NB4 (cell line): ENCODE data around the gene SLAMF6.

Source experiments
- CTCF ChIP-seq: IDR thresholded peaks from one replicate; pipeline ENCODE4 v1.5.1; 2012; ENCODE audit warnings: low read depth, low read length
- MAX ChIP-seq: IDR thresholded peaks from 2 replicates; pipeline ENCODE4 v1.6.1; 2011; ENCODE audit warnings: low read depth, low read length
- POLR2A ChIP-seq: IDR thresholded peaks from 2 replicates; pipeline ENCODE4 v1.6.1; 2011; ENCODE audit warnings: mild to moderate bottlenecking; ENCODE audit not compliant: insufficient read length; ENCODE audit errors: extremely low read depth

- TF ChIP-seq CTCF (no peak), POLR2A (no peak), MAX (no peak)
These were observed 19.4 kb upstream of the SLAMF6 start for GRCh38 chr1:160542303-160542945.
